Activated CD4-positive, alpha-beta memory T cell treated with anti-CD3 and anti-CD28 coated beads, Interleukin-2, amount 10 ng/mL, durations not matched to agents 7 days and 5 days (primary cell): Measurements from ENCODE around the gene TGFBRAP1. TPM values are rescaled to one million over a fixed set of nuclear protein-coding genes. Genes with fewer than 3 reads are reported as not detected.

ENCODE experiments used
- CTCF ChIA-PET: fragments of 350-600 bp; sonication (Branson Sonifier 250); formaldehyde crosslinking; loops from one replicate; lab custom pipeline; 2021; ENCODE audit warnings: antibody characterized with exemption, inconsistent platforms; lab: Charles Lee
- POLR2A ChIA-PET: fragments of 350-600 bp; sonication (Branson Sonifier 250); formaldehyde crosslinking; loops from one replicate; lab custom pipeline; 2021; ENCODE audit warnings: antibody characterized with exemption; lab: Charles Lee
- DNase-seq: peaks from one replicate; pipeline ENCODE4 v3.0.0-alpha.2; 2020
- H3K27ac Mint-ChIP-seq: one replicate; pipeline ENCODE4 v1.8.0; 2021; ENCODE audit warnings: mild to moderate bottlenecking, mixed read lengths
- H3K27me3 Mint-ChIP-seq: one replicate; pipeline ENCODE4 v1.8.0; 2021; ENCODE audit warnings: mixed read lengths
- H3K36me3 Mint-ChIP-seq: one replicate; pipeline ENCODE4 v1.8.0; 2021; ENCODE audit warnings: low read depth, mixed read lengths
- H3K4me1 Mint-ChIP-seq: one replicate; pipeline ENCODE4 v1.8.0; 2021; ENCODE audit warnings: mixed read lengths
- H3K4me3 Mint-ChIP-seq: one replicate; pipeline ENCODE4 v1.8.0; 2021; ENCODE audit warnings: mild to moderate bottlenecking, mixed read lengths
- H3K9me3 Mint-ChIP-seq: one replicate; pipeline ENCODE4 v1.8.0; 2021; ENCODE audit warnings: mixed read lengths
- total RNA-seq, 2 experiments: library from RNA; stranded (reverse); gene quantifications; one replicate each; pipeline ENCODE4 v1.2.3, GENCODE V29; 2021

The TGFBRAP1 gene
- total RNA-seq, 2 experiments from 2014 or later, result 15.9 to 17.0 TPM

DNA sequence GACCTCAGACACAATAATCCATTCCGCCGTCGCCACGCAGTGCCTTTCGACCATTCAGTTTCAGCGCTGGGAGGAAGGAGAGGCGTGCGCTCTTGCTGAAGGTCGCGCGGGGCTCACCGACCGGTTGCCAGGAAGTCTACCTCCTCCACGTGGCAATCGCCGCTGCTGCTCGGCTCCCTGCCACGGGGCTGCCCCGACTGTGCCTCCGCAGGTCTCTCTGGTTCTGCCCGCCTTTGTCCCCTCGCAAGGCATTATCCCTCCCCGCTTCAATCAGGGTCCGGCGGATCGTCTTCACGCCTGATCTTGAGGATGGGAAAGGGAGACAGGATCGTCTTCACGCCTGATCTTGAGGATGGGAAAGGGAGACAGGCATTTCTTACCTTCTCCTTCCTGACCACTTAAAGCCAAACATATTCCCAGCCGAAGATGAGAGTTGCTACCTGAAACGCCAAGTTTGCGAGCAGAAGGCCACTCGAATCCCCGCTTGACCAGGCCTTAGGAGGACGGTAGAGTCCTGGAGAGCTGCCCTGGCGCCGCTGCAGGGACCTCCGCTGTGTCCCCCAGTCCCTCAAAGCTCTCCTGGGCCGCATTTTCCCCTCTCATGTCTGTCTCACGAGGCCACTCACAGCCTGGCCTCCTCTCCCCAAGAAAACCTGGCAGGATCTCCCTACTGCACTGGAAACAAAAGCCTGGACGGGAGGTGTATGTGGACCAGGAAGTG is 92.3 kb downstream of the TGFBRAP1 start:
- no peak for DNase-seq
- Mint-ChIP-seq H3K27me3 (peaks cover 21% of the 10 kb centered on the region), H3K9me3 (no peaks in the 10 kb centered on the region), H3K36me3 (no peaks in the 10 kb centered on the region), H3K27ac (no peak overlapping the region), H3K4me3 (no peak overlapping the region), H3K4me1 (peaks cover 17% of the 10 kb centered on the region)
- POLR2A ChIA-PET, result no interaction called here
- CTCF ChIA-PET, result interaction anchor here (0.7 to 7.4 kb wide), 9 partner anchors 14 to 413 kb away, joined by 3 to 94 read pairs (median 3); no protein-coding TSS in a partner anchor

DNA sequence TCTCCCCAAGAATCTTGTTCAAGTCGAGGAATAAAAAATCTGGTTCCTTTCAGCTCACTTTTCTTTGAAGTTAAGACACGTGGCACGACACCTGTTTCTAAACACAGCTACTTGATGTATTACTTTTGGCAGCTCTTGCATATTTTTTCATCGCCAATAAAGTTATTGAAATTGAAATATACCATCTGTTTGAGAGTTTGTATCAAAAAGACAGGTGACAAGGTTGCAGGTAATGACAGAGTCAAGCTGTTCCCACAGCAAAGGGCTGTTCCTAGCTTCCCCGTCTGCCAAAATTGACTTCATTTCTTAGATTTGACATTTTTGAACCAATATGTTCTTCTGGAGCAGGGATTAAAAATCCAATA is 93.5 kb downstream of the TGFBRAP1 start:
- ChIA-PET CTCF (interaction anchor here (1.1 to 7.4 kb wide), 4 partner anchors 91 to 198 kb away, joined by 3 to 94 read pairs (median 4); partner anchors contain the start of gene MRPS9), POLR2A (no interaction called here)
- H3K27me3 Mint-ChIP-seq, result peaks cover 21% of the 10 kb centered on the region
- peaks cover 17% of the 10 kb centered on the region for H3K4me1 Mint-ChIP-seq
- no peak for DNase-seq
- no peaks in the 10 kb centered on the region for H3K9me3 Mint-ChIP-seq
- H3K27ac Mint-ChIP-seq, result no peak overlapping the region
- no peaks in the 10 kb centered on the region for H3K36me3 Mint-ChIP-seq
- no peak overlapping the region for H3K4me3 Mint-ChIP-seq

DNA sequence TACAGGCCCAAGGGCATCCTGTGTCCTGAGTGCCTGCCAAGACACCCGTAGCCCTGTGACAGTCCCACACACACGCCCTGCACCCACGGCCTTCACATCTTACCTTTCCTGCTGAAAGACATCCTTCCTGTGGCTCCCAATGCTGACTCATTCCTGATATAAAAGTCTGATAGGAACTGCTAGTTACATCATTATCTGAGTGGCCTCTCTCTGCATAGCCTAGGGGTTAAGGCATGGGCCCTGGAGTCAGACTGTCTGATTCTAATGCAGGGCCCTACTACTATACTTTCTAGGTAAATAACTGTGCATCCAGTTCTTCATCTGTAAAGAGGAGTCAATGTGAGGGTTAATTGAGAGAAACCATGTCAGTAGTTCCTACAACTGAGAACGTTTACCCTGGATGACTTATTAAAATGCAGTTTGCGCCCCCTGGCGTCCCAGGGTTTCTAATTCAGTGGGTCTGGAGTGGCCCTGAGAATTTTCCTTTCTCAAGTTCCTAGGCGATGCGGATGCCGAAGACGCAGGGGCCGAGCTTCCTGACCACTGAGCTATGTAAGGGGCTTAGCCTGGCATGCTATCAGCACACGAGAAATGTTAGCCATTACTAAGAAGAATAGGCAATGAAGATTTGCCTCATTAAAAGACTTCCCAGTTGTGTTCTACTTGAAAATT is 94.0 kb downstream of the TGFBRAP1 start:
- H3K27ac Mint-ChIP-seq, result no peak overlapping the region
- DNase-seq, result peak; percentile 63
- H3K27me3 Mint-ChIP-seq, result peaks cover 21% of the 10 kb centered on the region
- CTCF ChIA-PET, result interaction anchor here (1.1 to 7.4 kb wide), 4 partner anchors 91 to 198 kb away, joined by 3 to 94 read pairs (median 4); partner anchors contain the start of gene MRPS9
- no peaks in the 10 kb centered on the region for H3K36me3 Mint-ChIP-seq
- H3K4me1 Mint-ChIP-seq, result peaks cover 17% of the 10 kb centered on the region
- POLR2A ChIA-PET, result no interaction called here
- no peaks in the 10 kb centered on the region for H3K9me3 Mint-ChIP-seq
- no peak overlapping the region for H3K4me3 Mint-ChIP-seq

DNA sequence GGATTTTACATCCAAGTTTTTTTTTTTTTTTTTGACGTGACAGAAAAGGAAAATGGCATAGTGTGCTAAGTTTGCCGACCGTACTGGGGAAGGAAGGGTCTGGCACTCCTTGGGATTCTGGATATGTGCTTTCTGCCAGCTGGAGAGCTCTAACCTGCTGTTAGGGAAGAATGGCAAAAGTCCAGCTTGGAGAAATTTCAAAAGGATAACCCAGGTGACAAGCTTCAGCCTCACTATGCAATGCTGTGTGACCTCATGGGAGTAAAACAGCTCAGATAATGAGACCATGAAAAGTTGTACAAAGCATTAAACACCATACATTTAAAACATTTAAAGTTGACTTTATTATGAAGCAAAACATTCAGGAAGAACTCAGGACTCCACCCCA is 98.3 kb downstream of the TGFBRAP1 start:
- ChIA-PET POLR2A (no interaction called here), CTCF (interaction anchor here (0.9 to 2.4 kb wide), 3 partner anchors 68 to 1351 kb away, joined by 3 to 5 read pairs (median 3); no protein-coding TSS in a partner anchor)
- Mint-ChIP-seq H3K9me3 (no peaks in the 10 kb centered on the region), H3K4me3 (no peak overlapping the region), H3K4me1 (peaks cover 9% of the 10 kb centered on the region), H3K36me3 (no peaks in the 10 kb centered on the region), H3K27me3 (peaks cover 13% of the 10 kb centered on the region), H3K27ac (no peak overlapping the region)
- DNase-seq, result no peak

DNA sequence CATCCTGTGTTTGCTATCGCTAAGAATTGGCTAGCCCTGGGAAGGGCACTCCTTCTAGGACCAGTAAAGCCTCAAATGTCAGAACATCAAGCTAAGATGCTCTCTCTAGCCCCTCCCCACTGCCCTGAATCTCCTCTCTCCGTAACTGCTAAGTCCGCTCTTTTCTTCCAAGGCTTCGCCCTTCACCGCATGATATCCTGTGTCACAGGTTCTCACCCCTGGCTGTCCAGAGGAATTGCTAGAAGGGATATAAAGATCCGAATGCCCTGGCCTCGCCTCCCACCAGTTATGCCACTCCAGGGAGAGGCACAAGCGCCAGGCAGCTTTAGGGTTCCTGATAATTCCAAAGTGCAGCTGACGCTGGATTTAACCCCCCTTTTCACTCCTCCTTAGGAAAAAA is 105.1 kb downstream of the TGFBRAP1 start:
- no peak overlapping the region for H3K4me3 Mint-ChIP-seq
- no peak for DNase-seq
- no peaks in the 10 kb centered on the region for H3K4me1 Mint-ChIP-seq
- CTCF ChIA-PET, result no interaction called here
- POLR2A ChIA-PET, result no interaction called here
- no peaks in the 10 kb centered on the region for H3K36me3 Mint-ChIP-seq
- peaks cover 11% of the 10 kb centered on the region for H3K27me3 Mint-ChIP-seq
- no peak overlapping the region for H3K27ac Mint-ChIP-seq
- H3K9me3 Mint-ChIP-seq, result no peaks in the 10 kb centered on the region

DNA sequence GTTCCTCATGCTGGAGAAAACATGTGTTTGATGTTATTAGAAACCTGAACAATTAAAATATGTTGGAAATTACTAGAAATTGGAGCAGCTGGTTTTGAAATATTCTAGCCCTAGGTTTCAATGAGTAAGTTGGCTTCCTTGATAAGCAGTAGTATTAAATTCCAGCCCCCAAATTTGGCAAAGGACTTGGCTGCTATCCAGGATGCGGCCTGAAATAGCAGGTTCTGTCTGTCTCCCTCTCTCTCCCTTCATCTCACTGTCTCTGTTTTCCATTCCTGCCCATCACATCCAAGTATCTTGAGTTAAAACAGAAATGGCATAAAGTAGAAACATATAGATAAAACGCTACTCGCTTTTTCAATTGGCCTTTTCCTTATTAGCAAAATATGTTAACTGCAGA is 108.9 kb downstream of the TGFBRAP1 start:
- Mint-ChIP-seq H3K36me3 (no peaks in the 10 kb centered on the region), H3K27ac (no peak overlapping the region), H3K4me3 (no peak overlapping the region), H3K4me1 (no peaks in the 10 kb centered on the region), H3K27me3 (peaks cover 10% of the 10 kb centered on the region), H3K9me3 (no peaks in the 10 kb centered on the region)
- POLR2A ChIA-PET, result no interaction called here
- no peak for DNase-seq
- CTCF ChIA-PET, result no interaction called here

DNA sequence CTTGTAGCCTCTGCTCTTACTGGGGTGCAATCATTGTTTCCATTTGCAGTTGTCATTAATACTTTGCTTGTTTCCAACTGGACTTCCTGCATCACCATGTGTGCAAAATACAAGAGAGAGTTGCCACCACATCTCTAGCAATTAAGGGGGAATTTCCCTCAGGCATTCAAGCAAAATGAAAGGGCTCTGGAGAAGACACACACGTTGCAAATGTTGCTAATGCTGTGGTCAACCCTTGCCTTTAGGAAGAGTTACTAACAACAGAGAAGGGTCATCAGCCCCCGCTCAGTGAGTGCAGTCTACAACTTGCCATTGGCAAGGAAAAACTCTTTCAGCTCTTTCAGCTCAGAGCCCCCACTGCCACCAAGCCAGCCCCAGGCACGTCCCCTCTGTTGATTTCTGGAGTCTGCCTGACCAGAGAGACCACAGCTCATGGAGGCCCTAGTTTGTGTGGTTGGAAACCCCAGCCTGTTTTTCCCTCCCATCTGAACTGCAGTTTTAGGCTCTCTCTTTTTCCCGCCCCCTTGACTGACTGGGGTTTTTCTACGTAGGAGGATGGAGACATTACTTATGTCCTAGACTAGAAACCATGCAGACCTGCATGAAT is 113.8 kb downstream of the TGFBRAP1 start:
- H3K4me3 Mint-ChIP-seq, result no peak overlapping the region
- no peaks in the 10 kb centered on the region for H3K4me1 Mint-ChIP-seq
- no peaks in the 10 kb centered on the region for H3K36me3 Mint-ChIP-seq
- DNase-seq, result no peak
- peaks cover 8% of the 10 kb centered on the region for H3K27me3 Mint-ChIP-seq
- POLR2A ChIA-PET, result no interaction called here
- no peaks in the 10 kb centered on the region for H3K9me3 Mint-ChIP-seq
- no peak overlapping the region for H3K27ac Mint-ChIP-seq
- CTCF ChIA-PET, result no interaction called here

Other genes with a start within 250 kb of the TGFBRAP1 start
- gene GPR45, start 88.0 kb downstream of the TGFBRAP1 start, total RNA-seq, result not detected
- 10 to 100 TPM; 22.0 to 23.5 TPM for gene C2orf49, start 7.8 kb upstream of the TGFBRAP1 start, total RNA-seq
- 1 to 10 TPM; 3.0 to 3.1 TPM for gene FHL2, start 69.3 kb upstream of the TGFBRAP1 start, total RNA-seq